Fibroblast of lung (primary cell): ENCODE results near the gene EEF2.

Experiments
- EZH2 ChIP-seq: IDR thresholded peaks from 2 replicates; pipeline ENCODE4 v1.5.1; 2012; ENCODE audit warnings: low read length, control low read depth, mild to moderate bottlenecking; ENCODE audit errors: missing control alignments
- TF ChIP-seq, protein P1 (sequence below), 2 donors: IDR thresholded peaks in 1 of 2; conservative IDR thresholded peaks in 1 of 2; 1 replicate in 1 of 2; 2 replicates in 1 of 2; pipeline ENCODE4 v1.5.1; 2011 to 2012; ENCODE audit warnings: low read length in 2 of 2, control low read depth in 1 of 2, inconsistent platforms in 1 of 2, low read depth in 1 of 2, mild to moderate bottlenecking in 1 of 2

DNA sequence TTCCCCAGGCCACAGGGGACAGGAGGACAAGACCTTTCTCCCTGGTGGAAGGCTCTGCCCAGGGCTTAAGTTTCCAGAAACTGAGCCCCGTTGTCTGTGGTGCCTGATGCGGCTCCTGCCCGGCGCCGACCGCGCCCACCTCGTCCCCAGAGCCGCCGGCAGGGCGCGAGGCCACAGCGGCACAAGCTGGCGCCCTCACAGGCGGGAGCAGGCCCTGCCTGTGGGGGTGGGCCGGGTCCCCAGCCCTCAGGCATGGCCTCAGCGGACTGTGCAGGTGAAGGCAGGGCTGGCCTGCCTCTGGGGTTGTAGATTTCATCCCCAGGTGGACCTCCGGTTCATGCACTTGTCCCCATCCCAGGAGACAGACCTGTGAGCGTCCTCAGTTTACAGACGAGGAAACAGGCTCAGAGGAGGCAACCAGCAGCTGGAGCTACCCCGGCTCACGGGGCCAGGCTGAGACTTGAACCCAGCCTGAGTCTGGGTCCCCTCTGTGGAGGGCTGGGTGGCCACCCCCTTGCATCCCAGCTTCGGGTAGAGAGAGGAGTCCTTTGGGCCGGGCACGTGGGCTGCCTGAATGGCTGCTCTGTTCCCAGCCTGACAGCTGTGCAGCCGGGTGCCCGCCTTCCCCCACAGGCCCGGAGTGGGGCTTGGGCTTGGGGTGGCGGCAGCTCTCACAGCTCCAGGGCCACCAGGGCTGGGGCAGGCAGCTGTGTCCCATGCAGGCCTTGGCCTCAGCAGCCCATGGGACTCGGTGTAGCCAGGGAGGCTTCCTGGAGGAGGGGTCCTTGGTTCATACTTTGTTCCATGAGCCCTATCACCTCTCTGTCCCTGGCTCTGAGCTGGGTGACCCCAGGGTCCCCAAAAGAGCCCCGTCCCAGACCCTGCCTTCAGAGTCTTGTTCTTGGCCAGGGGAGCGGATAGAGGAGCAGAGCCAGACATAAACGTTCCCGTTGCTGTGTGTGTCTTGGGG is 49.1 kb upstream of the EEF2 start:
- TF ChIP-seq, protein P1, sequence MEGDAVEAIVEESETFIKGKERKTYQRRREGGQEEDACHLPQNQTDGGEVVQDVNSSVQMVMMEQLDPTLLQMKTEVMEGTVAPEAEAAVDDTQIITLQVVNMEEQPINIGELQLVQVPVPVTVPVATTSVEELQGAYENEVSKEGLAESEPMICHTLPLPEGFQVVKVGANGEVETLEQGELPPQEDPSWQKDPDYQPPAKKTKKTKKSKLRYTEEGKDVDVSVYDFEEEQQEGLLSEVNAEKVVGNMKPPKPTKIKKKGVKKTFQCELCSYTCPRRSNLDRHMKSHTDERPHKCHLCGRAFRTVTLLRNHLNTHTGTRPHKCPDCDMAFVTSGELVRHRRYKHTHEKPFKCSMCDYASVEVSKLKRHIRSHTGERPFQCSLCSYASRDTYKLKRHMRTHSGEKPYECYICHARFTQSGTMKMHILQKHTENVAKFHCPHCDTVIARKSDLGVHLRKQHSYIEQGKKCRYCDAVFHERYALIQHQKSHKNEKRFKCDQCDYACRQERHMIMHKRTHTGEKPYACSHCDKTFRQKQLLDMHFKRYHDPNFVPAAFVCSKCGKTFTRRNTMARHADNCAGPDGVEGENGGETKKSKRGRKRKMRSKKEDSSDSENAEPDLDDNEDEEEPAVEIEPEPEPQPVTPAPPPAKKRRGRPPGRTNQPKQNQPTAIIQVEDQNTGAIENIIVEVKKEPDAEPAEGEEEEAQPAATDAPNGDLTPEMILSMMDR (conservative IDR thresholded peaks at IDR 0.05 in 1 of 2, IDR thresholded peaks at IDR 0.05 in 1 of 2; ENCODE audit: low read depth in 1 of 2, low read length in 2 of 2), result no peak
- no peak for TF ChIP-seq EZH2
